GM19023 (cell line): ENCODE data around the gene NFIA.

Source experiments
- ATAC-seq: cut with Tn5 transposase; IDR thresholded peaks from one replicate; pipeline ENCODE4 v1.9.1; 2021; ENCODE audit warnings: mild to moderate bottlenecking, moderate library complexity; ENCODE audit not compliant: unreplicated experiment

The NFIA gene

DNA sequence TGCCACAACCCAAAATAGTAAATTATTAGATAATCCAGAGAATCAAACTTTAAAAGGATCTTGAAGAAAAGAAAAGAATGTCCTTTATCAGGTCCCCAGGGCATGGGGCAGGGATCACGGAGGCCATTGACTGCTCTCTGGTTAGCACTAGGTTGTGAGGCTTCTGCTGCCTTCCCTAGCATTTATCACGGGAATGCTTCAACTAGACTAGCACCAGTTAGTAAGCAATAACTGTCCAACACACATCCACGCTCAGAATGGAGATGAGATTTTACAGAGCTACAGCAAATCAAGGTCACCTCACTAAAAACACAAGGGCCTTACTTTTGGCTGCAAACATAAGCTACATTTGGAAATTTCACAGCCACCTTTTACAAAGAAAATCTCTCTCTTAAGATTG is 304.0 kb downstream of the NFIA start:
- ATAC-seq, result no peak

DNA sequence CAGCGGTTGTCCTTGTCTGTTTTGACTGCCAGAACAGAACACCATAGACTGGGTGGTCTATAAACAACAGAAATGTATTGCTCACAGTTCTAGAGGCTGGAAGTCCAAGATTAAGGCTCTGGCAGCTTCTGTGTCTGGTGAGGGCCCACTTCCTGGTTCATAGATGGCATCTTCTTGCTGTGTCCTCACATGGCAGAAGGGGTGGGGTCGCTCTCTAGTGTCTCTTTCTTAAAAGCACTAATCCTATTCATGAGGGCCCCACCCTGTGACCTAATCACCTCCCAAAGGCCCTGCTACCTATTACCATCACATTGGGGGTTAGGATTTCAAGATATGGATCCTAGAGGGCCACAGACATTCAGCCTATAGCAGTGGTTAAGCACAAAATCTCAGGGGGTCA is 304.4 kb downstream of the NFIA start:
- ATAC-seq, result no peak

DNA sequence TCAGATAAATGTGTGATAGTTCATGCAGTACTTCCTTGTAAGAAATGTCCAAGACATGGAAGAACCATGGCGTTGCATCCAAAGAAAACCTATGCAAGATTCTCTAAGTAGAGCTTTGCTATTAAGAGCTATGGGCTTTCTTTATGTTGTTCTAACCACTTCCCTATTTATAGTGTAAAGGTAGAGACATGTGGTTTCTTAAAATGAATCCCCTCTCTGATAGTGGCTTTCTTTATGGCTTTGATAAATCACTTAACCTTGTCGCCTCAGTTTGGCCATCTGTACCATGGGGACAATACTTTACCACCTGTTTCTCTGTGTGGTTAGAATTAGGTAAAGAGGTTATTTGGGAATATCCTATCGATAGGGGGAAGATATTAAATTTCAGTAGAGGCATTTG is 305.5 kb downstream of the NFIA start:
- ATAC-seq, result no peak

DNA sequence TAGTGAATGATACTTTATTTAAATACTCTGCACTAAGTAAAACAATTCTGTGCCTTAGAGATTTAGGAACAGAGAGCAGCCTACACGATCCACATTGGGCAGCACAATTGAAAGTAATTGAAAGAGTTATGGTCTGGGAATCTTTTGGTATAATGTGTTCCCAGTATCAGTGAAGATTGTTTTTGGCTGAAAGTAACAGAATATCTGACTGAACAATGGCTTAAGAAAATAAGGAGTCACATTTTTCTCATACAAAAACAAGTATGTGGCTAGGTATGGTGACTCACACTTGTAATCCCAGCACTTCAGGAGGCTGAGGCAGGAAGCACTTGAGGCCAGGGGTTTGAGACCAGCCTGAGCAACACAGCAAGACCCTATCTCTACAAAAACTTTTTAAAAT is 306.2 kb downstream of the NFIA start:
- ATAC-seq, result no peak

DNA sequence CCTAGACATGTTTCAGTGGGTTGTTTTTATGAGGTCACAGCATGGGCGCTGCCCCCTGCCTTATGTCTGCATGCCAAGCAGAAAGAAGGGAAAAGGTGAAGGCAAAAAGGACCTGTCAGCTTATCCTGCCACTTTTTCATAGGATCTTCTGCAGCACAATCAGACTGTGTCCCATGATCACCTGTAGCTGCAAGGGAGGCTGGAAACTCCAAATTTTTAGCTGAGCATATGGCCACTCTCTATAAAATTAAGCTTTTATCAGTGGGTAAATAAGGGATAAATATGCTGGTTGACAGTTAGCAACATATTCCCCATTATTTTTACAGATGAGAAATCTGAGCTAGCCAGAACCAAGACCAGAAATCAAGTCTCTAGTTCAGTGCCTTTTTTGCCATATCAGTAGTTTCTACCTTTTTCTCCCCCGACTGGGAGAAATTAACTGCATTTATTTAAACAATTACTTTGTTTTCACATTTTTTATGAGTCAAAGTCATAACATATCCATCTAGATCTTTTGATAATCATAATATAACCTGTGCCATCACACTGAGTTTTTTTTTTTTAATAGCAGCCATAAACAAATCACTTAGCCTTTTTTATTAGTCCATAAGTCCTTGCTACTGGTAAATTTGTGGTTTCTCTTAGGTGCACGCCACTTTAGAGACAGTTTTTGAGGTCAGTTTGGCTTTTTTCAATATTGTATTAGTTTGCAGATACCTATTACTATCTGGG is 307.0 kb downstream of the NFIA start:
- ATAC-seq, result no peak

DNA sequence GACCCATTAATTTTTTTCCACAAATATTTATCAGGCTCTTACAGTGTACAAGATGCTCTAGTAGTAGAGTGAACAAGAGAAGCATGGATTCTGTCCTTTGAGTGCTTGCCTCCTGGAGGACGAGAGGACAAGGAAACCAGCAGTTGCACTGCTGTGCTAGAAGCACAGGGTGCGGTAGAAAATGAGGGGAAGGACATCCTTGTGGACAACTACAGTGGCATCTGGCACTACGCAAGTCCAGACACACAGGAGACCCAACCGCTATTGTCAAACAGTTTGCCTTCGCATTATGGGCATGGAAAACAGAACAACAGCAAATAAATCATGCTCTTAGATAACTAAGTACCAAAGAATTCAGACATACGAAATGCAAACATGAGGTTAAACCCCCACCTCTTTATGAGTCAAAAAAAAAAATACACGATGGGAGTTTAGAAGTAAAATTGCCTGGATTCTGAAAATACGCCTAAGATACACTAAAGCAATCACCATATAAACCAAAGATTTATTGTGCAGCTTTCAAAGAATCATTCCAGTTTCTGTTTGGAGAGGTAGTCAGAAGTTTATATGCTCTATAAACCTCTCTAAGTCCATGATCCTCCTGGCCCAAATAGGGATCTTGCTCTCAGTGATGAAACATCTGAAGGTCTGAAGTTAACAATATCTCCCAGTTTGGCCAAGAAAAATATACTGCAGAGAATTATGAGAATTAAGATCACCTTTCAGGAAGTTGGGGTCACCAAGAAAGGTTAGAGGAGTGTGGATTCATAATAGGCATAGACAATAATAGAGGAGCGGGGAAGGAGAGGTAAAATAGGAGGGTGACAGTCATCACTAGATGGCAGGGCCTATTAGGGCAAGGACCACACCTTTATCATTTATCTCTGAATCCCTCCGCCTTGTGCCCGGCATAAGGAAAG is 307.8 kb downstream of the NFIA start:
- no peak for ATAC-seq

DNA sequence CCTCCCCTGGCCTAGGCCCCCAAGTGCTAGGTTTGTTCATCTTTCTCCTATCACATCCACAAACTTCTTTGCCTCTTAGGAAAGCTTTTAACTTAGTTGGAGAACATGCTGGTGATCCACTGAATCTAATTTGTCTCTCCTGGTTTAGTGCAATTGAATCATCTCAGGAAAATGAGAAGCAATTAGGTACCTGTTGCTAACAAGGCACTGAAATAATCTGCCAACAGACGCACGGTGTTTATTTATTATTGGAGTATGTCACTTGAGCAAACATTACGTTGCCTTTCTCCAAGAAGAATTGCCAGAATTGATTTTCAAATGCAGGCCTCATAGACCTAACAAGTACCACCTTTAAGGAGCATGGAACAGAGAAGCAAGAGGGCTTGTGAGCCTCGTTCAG is 309.4 kb downstream of the NFIA start:
- ATAC-seq, result no peak

DNA sequence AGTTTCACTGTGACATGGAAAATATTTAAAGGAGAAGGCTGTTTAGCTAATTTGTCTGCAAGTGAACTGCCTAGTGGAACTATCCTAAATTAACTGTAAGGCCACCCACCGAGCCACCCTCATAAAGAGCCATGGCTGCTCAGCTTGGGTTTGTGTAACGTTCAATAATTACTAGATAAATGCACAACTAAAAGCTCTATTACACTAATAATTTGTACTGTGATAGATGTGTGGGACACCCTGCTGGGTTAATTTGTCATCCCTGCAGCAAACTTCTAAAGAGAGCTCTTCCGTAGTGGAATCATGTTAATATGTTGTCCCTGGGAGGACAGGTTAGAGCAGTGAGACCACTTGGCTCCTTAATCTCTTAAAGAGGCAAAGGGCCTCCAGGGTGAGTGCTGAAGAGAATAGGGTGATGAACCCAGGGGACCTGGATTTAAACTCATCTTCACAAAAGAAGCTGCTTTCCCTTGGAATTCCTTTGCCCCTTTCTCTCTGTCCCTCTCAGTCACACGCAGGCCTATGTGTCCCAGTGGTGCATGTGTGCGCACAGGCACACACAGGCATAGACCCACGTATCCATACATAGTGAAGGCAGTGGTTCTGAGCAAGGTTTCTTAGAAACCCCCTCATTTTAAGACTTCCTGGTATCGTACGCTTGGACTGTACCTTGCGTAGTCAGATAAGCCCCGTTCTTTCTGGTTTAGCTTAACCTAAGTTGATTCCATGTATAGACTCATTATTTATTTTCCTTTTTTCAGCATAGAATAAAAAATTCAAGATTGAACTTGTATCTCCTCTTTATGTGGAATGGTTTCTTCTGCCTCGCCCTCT is 310.3 kb downstream of the NFIA start:
- no peak for ATAC-seq

DNA sequence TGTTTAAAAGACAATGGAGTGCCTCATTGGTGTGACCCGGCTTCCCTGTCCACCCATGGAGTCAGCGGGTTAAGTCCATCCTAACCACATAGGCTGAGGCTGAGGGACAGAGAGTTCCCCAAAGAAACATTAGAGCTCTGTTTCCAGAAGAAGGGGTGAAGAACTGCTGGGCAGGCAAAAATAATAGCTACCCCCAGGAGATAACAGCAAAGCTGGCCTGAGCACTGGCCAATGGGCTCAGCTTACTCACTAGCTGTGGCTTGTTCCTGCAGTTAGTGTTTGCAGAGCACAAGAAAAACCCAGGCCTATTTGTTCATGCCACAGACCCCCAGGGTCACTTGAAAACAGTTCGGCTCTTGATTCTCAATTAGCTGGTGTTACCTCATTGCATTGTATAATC is 311.2 kb downstream of the NFIA start:
- no peak for ATAC-seq

DNA sequence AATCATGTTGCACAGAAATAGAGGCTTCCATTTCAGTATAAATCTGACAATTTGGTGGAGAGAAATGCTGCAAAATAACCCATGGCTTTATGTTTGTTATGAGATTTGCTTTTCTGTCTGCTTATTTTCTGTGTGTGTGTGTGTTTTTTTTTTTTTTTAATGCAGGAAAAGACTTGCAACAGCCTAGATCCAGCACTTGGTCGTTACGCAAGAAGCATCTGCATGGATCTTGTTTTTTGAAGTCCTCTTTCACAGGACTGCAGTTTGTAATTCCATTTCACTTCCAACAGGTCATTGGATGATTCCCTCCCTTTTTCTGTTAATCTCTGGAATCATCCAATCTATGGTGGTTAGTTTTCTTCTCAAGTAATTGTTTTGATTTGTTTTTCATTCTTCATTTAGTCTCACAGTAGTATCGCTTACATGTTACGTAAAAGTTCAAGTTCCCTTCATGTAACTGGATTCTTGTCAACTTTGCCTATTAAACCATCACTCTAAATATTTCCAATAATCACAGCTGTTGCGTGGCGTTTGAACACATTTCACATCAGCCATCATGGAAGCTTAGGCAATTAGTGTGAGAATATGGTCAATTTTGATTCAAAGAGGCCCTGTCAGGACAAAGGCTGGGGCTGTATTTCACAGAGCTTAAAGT is 312.9 kb downstream of the NFIA start:
- no peak for ATAC-seq

DNA sequence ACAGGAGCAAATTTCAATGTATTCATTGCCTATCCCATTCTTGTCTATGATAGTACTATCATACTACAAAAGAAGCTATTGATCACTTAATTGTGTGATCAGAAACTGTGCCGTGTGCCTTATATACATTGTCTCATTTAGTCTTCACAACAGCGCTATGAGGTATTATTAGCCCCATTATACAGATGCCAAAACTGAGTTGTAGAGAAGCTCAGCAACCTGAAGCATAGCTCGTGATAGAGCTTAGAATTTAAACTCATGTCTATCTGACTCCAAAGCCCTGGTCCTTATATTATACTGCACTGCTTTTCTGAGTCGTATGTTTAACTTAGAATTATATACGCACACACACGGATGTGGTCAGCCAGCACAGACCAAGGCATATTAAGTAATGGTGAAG is 315.1 kb downstream of the NFIA start:
- ATAC-seq, result no peak

DNA sequence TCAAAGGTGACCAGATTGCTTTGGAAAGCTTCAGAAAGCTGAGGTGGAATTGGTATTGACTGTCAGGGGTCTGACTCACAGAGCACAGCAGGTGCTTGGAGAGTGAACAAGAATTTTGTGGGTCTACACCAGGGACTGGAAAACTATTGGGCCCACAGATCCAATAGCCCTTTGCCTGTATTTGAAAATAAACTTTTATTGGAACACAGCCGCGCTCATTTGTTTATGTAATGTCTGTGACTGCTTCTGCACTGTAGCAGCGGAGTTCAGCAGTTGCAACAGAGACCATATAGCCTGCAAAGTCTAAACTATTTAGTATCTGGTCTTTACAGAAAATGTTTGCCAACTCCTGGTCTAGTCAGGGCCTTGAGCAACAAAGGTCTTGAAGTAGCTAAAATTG is 315.6 kb downstream of the NFIA start:
- no peak for ATAC-seq

DNA sequence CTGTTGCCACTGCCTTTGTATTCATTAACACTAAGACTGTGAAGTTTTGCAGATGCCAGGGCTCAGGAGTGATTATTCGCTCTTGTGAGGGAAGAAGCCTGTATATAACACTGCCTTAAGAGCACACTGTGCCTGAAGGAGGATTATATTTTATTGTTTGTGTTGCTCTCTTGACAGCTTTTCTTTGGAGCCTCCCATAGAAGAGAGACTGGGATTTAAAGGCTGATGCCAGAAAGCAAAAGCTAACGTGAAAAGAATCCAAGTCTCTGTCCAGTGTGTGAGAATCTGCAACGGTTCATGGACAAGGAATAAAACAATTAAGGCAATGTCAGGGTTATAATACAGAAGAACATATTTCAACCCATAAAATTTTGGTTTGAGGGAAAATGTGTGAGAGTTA is 316.8 kb downstream of the NFIA start:
- ATAC-seq, result no peak

DNA sequence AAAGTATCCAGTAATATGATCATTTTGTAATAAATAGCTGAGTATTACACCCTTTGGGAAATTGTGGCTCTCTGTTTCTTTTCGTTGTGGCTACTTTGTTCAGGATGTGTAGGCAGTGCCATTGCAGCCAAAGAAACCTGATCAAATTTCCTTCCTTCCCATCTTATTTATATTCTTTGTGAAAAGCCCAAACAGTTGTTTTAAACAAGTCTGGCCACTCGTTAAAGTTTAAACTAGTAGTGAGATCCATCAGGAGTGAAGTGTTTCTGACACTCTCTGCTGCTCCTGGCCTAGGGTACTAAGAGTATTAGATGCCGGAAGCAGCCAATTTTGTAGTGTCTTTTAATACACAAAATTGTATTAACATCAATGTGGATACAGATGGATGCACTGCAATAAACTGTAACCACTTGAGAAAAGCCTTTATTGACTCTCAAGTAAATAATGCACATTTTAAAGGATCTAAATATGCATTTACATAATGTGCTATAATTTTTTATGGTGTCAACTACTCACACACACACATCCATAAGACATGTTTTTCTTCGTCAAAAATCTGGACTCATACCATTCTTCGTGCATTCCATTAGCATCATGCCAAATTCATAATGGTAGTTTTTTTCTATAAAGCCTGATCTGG is 317.9 kb downstream of the NFIA start:
- ATAC-seq, result no peak

DNA sequence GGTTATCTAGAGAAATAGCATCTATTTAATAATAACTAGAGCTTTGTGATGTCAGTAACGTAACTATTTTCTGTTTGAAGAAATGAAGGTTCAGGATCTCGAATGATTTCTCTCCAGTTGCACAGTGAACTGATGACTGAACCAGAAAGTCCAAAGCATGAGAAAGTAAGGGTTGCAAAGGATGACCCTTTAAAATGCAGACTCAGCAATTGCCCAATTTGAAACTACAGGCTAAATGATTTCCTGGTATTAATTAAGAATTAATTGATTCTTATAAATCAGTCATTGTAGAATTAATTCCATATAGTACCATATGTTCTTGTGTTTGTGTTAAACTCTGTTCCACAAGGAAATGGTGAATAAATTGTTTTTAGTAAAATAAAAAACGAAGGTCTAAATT is 318.6 kb downstream of the NFIA start:
- no peak for ATAC-seq

DNA sequence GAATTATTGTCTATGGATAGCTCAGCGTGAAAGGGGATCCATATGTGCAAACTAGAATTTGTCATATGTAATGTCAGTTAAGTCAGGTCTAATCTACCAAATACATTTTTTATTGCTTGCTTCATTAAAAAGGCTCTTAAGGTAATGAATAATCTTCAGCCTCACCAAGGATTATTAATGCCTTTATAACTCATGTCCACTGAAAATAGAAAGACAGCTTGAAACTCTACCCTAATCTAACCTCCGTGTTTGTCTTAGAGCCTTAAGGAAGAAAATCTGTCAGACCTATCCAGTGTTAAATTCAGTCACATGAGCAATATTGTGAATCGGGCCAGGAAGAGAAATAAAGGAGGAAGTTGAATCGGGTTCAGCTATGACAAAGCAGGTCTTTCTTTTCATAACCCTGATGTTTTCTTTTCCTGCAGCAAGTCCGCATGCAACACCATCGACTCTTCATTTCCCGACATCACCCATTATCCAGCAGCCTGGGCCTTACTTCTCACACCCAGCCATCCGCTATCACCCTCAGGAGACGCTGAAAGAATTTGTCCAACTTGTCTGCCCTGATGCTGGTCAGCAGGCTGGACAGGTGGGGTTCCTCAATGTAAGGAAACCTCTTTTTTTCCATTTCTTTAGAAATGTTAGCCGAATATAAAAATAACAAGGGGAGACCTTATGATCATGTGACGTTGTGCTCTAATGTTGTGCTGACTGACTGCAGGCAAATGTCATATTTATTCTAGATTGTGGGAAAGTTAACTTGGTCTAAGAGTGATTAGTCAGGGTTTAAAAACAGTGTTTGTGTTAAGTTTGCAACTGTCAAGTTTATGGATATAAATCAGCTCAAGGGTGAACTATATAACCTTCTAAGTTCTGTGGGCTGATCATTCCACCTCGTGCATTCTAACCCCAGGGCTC is 321.6 kb downstream of the NFIA start:
- no peak for ATAC-seq

DNA sequence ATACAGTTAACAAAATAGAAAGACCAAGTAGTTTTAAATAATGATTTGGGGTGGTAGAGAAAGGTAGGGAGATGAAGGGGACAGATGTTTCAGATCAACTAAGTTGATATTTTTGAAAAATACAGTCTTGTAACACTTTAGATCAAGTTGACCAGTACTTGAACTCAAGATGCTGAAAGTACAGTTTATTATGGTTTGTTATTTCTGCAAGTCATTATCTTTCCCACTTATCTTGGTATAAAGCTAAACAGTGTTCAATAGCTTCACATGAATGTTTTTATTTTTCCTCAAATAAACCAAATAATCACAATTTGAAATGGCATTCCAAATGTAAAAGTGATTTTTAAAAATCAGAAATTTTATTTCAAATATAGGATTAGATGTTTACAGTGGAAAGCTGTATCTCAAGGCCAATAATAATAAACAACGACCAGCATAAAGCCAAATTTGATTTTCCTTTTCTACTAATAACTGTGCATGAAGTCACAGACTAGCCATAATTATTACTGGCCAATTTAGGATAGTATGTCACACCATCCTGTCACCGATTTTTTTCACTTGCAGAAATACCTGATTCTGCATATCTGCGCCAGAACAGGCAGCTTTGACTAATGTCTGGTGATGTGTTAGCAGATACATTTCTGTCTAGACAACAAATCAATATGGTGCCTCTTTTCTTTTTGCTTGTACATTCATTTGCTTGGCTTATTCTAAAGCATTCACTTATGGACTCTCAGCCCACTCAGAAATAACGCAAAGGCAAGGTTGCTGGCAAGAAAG is 322.4 kb downstream of the NFIA start:
- no peak for ATAC-seq

DNA sequence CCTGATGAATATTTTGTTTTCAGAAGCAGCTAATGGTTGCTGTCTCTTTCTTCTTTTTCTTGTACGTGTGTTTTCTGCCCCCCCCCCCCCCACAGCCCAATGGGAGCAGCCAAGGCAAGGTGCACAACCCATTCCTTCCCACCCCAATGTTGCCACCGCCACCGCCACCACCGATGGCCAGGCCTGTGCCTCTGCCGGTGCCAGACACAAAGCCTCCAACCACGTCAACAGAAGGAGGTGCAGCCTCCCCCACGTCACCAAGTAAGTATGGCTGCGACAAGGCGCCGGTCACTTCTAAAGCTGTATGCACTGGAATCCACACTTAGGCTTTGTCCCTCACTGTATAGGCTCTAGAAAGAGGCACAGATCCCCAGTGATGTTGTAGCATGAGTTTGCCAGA is 324.1 kb downstream of the NFIA start:
- no peak for ATAC-seq

DNA sequence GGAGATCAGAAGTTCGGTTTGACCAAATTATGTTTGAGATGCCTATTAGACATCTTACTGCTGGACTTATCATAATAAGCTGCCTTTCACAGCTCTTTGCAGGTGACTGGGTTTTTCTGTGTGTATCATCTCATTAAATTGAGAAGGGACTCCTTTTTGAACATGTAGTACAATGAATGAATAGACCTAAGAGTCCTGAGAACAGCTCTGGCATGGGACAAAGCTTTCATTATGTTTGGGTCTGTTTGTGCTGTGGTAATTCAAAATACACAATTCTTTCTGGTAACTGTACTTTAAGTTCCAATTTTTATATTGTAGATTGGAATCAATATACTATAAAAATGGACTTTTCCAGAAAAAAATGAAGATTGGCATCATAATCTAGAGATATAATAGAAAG is 330.2 kb downstream of the NFIA start:
- no peak for ATAC-seq
